ENCODE measurements around the gene GNB1L. TPM values are rescaled to one million over a fixed set of nuclear protein-coding genes. Genes with fewer than 3 reads are reported as not detected.

Gene GNB1L
- total RNA-seq, 1 donor from 2014 or later, result 3.0 TPM

- TF ChIP-seq CTCF (IDR thresholded peaks at IDR 0.05) (no peak), EZH2phosphoT487 (IDR thresholded peaks at IDR 0.05) (no peak), EZH2 (IDR thresholded peaks at IDR 0.05) (no peak)
- H3K4me3 ChIP-seq, result no peak overlapping the region
- Mint-ChIP-seq H3K4me1 (no peaks in the 10 kb centered on the region), H3K36me3 (no peaks in the 10 kb centered on the region), H3K4me3 (no peak overlapping the region), H3K27ac (no peak overlapping the region), H3K9me3 (no peaks in the 10 kb centered on the region), H3K27me3 (ENCODE audit: insufficient read depth, low read depth) (peaks cover 14% of the 10 kb centered on the region)
- H3K9ac ChIP-seq, result no peak overlapping the region
- no peak overlapping the region for H3K4me2 ChIP-seq
- peaks cover 26% of the 10 kb centered on the region for H3K27me3 ChIP-seq
- H3K36me3 ChIP-seq, result no peaks in the 10 kb centered on the region
- no peaks in the 10 kb centered on the region for H3K9me3 ChIP-seq (ENCODE audit: low read depth)
- peaks cover 11% of the 10 kb centered on the region for H3K4me1 ChIP-seq
- no peaks in the 10 kb centered on the region for H4K20me1 ChIP-seq (ENCODE audit: low read depth)
- H3K79me2 ChIP-seq (ENCODE audit: low read depth), result no peaks in the 10 kb centered on the region
- H2AFZ ChIP-seq (replicated peaks), result no peak overlapping the region
- no peaks in the 10 kb centered on the region for H3F3A ChIP-seq (ENCODE audit: low read depth)
- no peak overlapping the region for H3K27ac ChIP-seq
- no peak for DNase-seq (ENCODE audit: low spot score)
These were observed 120.9 kb downstream of the GNB1L start for GRCh38 chr22:19733755-19734154.

Other genes with a start within 250 kb of the GNB1L start
- 5.0 and 8.2 TPM in 2 replicates for gene SEPTIN5, start 140.4 kb downstream of the GNB1L start, total RNA-seq (ENCODE audit: low replicate concordance)
- gene GP1BB, start 131.3 kb downstream of the GNB1L start, total RNA-seq (ENCODE audit: low replicate concordance), result 1.2 TPM in 1 of 2 replicates, not detected in the other
- 0.06 TPM in 1 of 2 replicates, not detected in the other for gene TBX1, start 94.1 kb downstream of the GNB1L start, total RNA-seq (ENCODE audit: low replicate concordance)
- 7.3 and 16.3 TPM in 2 replicates for gene RTL10, start within 50 bp of the GNB1L start, total RNA-seq (ENCODE audit: low replicate concordance)
- 1.1 and 1.3 TPM in 2 replicates for gene COMT, start 86.9 kb upstream of the GNB1L start, total RNA-seq (ENCODE audit: low replicate concordance)
- 0.19 and 3.1 TPM in 2 replicates for gene TXNRD2, start 86.9 kb upstream of the GNB1L start, total RNA-seq (ENCODE audit: low replicate concordance)
- gene ARVCF, start 161.9 kb upstream of the GNB1L start, total RNA-seq (ENCODE audit: low replicate concordance), result 35.4 and 159 TPM in 2 replicates
- 9.1 and 10.0 TPM in 2 replicates for gene TANGO2, start 166.2 kb upstream of the GNB1L start, total RNA-seq (ENCODE audit: low replicate concordance)
- gene DGCR8, start 225.4 kb upstream of the GNB1L start, total RNA-seq (ENCODE audit: low replicate concordance), result 29.1 and 39.7 TPM in 2 replicates

All from neural progenitor cell (in vitro differentiated cells).